GM19397 (cell line): Measurements from ENCODE around the gene PARVB.

Experiments
- ATAC-seq: cut with Tn5 transposase; IDR thresholded peaks from one replicate; pipeline ENCODE4 v1.9.1; 2021; ENCODE audit warnings: mild to moderate bottlenecking, moderate library complexity; ENCODE audit not compliant: unreplicated experiment

PARVB gene

DNA sequence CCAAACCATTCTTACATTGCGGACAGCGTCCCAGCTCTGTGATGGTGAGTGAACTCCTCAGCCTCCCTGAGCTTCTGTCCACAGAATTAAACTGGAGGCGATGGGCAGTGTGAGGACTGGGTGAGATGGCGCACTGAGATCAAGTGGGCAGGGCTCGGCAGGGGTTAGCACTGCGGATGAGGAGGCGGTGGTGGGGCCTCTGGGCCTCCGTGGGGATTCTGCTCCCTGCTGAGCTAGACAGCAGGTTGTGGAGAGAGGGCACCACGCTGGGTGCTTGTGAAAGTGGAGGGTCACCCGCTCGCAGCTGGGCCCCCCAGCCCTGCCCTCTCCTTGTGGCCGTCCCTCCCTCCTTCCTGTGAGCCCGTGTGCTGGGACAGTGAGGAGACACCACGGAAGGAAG lies 131.0 kb downstream of the PARVB start:
- no peak for ATAC-seq

DNA sequence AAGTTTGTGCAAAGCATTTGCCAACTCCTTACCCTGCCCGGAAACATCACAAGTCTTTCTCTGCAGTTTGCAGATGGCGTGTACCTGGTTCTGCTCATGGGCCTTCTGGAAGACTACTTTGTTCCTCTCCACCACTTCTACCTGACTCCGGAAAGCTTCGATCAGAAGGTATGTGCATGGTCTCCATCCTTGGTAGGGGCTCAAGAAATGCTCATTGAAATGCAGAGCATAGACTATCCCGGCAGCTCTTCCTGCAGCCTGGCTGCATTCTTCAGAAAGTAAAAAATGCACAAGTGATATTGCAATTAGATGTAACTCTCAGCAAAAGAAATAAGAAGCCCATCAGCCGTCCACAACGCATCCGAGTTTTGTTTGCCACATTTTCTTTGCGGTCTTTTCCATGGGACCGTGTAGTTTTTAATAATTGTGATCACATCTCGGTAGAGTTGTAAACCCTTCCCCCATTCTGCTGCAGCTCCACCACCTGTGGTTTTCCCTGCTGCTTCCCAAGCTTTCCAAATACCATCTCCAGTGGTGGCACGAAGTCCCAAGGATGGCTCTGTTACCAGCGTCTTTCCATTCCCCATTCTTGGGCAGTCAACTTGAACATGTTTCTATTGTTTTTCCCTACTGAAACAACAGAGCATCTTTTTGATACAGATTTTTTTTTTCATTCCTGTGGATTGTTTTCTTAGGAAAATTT lies 134.0 kb downstream of the PARVB start:
- no peak for ATAC-seq

DNA sequence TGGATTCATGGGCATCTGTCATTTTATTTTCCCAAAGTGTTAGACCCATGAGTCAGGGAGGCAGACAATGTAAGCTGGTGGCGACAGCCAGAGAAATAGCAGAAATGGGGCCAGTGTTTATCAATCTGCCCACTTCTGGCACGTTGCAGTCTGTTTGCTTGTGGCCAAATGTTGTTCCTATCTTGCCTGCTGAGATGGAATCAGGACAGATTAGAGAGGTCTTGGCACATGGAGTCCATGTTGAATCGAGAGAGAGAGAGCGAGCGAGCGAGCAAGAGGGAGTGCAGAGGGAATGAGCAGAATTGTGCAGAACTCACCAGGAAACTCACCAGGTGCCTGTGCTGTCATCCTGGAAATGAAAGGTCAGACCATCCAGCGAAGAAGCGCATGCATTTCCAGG lies 134.7 kb downstream of the PARVB start:
- no peak for ATAC-seq

DNA sequence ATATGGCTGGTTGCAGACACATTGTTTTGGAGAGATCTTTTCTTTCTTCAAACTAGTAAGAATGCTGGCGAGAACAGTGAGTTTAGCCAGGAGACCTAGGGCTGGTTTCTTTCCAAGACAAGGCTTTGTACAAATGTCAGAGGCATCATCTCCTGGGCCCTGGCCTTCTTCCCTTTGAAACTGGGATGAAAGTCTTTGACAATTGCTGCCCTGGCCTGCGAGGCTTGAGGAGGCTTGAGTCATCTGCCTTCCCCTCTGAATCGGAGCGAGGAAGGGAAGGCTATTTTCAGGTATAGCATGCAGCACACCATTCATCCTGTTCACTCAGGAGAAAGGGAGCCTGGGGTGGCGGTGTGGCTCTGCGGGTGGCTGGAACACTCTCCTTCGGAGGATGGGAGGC lies 135.1 kb downstream of the PARVB start:
- ATAC-seq = no peak

DNA sequence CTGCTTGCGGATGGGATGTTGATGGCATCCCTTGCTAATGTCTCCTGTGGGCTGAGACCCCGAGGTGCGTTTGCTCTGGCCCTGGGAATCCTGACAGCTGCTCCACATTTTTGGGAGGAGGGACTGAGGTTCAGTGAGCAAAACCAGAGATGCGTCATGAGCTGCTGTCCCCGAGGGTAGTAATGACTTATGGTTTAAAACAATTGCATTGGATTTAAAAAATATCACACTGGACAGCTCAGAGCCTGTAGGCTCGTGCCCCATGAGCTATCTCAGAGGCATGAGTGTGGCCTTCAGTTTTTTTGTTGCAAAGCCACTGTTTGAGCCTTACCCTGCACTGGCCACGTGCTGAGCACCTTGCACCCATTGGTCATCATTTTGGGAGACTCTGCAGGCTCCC lies 135.7 kb downstream of the PARVB start:
- ATAC-seq = no peak

DNA sequence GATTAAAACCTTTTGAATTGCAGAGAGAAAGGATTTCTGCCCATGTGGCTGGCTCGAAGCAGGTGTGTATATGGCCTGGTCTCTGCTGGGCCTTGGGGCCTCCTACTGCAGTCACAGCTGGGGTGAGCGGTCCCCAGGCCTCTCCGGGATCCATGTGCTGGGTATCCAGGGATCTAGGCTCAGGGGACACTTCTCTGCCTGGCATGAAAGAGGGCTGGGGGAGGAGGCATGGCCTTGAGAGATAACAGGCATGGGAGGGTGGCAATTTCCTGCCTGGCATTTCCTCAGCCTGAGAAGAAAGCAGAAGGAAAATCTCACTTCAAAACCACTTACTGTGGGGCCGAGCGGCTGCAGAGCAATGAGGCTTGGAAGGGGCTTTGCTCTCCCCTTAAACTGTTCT lies 136.3 kb downstream of the PARVB start:
- no peak for ATAC-seq

DNA sequence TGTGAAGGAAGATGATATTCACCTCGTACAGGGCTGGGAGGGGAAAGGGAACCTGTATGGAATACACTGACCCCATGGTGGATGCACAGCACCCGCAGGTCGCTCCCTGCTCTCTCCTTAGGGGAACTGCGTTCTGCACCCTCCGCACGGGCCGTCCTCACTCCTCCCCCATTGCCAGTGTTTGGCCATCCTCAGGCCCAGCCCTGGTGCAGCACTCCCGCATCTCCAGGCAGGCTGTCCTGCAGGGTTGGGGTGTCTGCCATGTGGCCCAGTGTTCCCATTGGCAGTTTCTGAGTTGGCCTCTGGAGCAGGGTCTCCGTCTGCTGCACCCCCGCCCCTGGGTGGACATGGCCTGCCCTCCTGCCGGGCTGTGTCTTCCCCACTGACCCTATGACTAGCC lies 137.6 kb downstream of the PARVB start:
- no peak for ATAC-seq

DNA sequence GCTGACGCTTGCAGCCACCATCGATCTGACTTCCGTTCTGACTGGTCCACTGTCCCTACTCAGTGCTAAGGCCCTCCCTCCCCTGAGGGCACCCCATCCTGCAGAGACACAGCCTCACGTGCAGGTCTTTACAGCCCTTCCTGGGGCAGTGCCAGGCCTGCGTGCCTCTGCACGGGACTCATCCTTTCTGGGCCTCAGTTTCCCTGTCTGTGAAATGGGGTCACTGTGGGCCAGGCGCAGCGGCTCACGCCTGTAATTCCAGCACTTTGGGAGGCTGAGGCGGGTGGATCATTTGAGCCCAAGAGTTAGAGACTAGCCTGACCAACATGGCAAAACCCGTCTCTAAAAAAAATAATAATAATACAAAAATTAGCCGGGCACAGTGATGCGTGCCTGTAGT lies 138.9 kb downstream of the PARVB start:
- no peak for ATAC-seq

DNA sequence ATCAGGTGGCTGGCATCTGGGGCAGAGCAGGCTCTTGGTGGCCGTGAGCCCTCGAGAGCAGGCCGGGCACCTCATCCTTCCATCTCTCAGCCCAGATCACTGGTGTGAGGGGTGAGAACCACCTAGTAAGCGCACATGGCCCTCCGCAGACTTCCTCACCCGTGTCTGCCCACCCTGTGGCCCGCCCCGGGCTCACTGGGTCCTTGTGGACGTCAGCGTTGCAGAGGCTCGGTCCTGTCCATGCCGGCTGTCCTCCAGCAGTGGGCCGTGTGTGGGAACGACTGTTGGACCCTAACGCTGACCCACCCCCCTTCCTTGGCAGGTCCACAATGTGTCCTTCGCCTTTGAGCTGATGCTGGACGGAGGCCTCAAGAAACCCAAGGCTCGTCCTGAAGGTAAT lies 139.4 kb downstream of the PARVB start:
- ATAC-seq = no peak

DNA sequence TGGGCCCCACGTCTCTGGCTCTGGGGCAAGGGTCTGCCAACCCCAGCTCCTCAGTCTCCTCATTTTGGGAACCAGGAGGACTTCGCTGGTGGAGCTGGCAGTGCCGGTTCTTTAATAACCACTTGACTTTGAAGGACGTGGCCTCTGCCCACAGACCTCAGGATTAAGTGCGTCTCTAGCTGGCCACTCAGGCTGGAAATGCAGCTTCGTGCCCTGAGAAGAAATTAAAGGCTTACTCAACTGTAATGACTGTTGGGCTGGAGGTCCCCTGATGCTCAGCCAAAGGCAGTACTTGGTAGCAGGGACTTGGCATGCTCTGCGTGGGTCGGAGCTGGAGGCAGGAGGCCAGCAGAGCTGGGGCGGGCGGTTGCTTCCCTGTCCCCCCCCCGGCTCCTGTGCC lies 139.9 kb downstream of the PARVB start:
- ATAC-seq = no peak

DNA sequence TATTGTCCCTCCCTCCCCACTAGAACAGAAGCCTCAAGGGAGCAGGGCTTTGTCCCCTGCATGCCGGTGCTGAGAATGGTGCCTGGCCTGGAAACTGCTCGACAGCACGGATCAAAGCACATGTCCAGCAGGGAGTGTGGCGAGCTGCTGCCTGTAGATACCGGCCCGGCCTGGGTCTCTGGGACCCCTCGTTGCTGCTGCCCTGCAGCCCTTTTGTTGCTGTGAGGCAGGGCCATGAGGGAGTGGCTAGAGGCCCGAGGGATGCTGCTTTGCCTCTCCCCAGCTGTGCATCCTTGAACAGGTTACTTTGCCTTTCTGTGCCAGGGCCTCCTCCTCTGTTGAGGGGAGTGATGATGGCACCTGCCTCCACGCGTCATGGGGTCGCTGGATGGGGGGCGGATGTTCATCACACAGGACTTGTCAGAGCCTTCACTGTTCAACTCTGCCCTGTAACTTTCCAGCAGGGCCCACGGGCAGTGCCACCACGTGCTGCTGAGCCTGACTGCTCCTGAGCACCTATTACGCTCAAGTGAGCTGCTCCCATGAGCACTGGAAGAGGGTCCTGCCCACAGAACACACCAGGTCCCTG lies 141.3 kb downstream of the PARVB start:
- ATAC-seq = no peak

DNA sequence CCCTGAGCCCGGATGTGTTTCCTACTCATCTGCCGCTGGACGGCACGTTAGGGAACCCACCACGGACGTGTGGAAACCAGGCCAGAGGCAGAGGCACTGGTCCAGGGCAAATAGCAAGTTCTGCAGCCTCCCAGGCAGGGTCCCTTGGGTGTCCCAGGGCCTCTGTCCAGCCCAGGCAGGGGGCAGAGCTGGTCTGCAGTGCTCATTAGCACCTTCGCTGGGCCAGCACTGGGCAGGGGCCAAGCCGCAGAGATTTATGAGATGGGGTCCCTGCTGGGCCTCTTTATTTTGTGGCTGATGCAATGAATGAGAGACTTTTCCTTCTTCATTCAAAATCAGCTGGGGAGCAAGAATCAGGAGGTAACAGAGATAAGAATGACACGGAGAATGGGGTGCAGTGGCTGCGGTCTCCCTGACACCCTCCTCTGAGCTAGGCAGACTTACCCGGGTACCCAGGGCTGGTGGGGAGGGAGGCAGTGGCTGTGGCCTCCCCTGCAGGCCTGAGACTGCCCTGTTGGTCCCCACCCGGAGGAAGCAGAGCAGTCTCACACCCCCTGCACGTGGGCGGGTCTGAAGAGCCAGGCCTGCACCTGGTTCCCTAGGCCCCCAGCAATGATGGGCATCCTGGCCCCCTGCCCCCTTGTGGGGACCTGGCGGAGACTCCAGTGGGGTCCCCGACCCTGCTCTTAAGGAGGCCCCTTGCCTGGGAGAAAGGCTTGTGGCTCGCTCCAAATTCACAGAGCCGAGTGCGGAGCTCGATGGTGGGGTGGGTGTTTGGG lies 142.6 kb downstream of the PARVB start:
- no peak for ATAC-seq

DNA sequence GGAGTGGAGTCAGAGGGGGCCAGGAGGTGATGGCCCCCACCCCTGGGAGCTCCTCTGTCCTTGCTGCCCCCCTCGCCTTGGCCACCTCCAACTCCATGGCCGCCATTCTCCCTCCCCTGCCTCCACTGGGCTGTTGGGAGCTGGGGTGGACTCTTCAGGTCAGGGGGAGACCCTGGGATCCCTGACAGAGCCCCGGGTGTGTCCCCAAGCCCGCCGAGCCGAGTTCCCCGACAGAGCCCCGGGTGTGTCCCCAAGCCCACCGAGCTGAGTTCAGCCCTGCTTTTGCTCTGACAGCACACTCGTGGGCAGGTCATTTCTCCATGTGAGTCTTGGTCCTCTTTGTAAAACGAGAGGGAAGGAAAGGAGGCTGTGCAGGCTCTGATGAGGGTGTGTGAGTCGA lies 143.4 kb downstream of the PARVB start:
- no peak for ATAC-seq

DNA sequence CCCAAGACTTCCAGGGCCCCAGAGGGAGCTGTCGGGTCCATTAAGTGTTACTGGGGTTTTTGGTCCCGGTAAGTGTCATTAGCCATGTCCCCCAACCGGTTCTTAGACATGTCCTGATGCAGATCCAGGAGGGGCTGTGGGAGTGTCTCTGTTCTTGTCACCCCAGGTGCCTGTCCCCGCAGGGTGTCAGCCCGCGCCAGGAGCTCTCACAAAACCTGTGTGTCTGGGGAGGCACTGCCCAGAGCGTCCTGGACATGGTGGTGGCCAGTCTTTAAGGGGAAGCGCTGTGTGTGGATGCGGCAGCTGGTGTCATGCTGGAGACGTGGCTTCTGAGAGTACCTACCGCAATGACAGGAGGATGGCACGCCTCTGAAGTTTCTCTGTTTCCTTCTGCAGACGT lies 144.1 kb downstream of the PARVB start:
- ATAC-seq = no peak

DNA sequence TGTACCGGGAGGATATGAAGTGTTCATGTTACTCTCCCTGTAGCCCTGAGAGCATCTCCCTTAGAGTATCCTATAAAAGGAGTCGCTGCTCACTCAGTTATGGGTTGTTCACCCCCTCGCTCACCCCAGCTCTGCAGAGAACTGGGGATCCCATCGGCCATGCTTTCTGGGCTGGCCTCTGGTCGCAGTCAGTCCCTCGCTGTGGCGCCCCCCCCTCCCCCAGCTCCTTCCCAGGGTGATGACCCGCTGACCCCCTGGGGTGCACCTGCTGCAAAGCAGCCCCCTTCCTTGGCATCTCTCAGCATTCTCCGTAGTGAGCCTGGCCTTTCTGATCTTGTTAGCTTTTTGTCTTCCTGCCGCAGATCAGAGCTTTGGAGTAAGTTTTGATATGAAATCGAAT lies 146.4 kb downstream of the PARVB start:
- ATAC-seq = no peak

DNA sequence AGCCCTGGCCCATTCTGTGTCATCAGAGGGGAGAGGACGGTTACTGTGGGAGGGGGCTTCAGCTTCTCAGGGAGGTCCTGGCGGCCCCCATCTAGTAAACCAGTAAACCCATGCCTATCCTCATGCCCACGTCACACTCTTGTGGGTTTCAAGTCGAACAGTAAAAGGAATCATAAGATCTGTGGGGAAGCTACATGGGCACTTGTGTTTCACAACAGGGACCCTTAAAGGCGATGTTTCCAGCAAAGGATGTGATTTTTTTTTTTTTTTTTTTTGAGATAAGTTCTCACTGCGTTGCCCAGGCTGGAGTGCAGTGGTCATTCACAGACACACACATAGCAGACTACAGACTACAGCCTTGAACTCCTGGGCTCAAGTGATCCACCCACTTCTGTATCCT lies 147.5 kb downstream of the PARVB start:
- ATAC-seq = no peak

DNA sequence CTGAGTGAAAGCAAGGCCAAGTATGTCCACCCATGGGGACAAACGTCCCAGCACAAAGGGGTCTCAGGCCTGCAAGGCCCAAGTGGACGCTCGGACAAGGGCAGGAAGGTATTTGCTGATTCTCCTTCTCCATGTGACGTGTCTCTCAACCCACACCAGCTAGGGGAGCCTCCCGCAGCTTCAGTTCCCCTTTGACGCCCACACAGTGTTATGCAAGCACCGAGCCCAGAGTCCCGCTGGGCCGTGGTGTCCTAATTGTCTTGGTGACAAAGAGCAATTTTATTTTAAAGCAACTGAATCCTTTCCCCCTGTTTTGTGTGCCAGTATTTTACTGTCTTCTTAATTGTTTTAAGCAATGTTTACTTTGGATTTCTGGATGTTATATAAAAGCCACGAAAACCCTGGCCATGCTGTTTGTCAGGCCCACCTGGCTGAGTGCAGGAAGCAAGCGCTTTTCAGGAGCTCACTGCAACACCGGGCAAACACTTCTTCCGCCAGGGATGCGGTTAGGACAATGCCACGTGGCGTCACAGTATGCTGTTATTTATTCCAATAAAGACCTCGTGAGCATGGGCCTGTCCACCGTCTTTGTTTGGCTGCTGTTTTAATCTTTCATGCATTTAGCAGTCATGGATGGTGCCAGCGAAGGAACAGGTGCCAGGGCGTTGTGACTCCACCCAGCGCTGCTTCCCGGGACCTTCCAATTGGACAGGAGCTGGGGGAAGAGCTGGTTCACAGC lies 148.4 kb downstream of the PARVB start:
- ATAC-seq = peak; percentile 58

DNA sequence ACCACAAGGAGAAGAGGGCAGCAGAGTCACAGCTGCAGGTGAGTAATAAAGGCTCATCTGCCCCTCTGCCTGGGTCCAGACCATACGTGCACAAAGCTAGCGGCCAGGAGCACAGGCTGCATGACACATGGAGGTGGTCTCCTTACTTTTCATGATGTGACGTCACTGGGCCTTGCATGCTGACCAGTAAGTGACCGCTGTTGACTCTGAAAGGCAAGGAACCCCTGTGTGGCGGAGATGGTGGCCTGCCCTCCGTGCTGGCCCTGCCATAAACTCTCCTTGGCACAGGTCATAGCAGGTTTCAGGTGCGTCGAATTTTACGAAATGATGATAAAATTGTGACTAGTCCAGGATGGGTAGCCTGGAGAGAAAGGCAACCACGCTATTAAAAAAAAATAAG lies 149.1 kb downstream of the PARVB start:
- ATAC-seq = no peak

DNA sequence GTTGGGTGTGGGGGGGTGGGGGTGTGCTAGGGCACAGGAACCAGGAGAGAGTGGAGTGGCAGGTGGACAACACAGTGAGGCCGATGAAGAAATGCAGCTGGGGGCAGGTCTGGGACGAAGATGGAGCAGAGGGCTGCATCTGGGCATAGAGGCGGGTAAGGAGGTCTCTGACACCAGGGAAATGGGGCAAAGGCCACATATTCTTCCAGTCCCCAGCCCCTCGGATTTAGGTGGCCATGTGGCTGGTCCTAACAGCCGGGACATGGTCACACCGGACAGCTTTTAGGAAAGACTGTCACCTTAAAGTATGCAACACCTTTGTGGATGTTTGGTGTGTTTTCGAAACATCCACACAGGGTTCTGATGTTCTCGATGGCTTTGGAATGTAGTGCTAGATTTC lies 151.6 kb downstream of the PARVB start:
- no peak for ATAC-seq

DNA sequence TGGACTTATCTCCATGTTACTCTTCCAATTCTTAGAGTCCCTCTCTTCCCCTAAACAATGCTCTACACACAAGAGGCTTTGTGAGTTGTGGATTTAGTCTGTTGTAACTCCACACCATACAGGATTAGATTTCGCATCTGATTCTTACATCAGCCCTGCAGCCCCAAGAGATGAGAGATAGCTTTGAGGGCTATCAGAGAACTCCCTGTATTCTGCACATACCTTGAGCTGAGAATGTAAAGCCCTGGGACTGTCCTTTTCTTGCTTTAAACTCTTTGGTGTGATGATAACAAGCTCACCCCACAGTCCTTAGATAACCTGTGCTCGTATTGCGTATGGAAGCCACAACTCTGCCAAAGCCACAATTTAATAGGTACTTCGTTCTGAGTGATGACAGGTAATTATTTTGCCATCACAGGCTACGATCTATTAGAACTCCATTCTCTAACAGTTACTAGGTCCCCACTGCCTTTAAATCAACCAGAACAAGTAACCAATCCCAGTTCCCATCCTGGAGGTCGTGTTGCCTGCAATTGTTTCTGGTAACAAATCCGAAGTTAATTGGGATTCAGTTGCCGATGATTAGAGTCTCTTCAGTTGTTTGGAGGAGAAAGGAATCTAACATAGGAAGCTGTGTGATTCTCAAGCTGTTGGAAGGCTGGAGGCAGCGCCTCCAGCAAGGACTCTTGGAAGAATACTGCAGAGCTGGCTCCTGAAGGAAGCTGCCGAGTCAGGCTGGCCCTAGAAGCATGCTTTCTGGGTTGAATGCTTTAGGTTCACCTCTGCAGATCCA lies 155.3 kb downstream of the PARVB start:
- ATAC-seq = no peak
